SK-N-SH (cell line): Measurements from ENCODE around the gene OSBPL7. TPM values are rescaled to one million over a fixed set of nuclear protein-coding genes. Genes with fewer than 3 reads are reported as not detected.

Experiments used
- CTCF ChIA-PET: fragments of 300-600, 350-600 bp; formaldehyde crosslinking; extraction: SDS; loops from one replicate; lab custom pipeline; 2021; lab: Yijun Ruan, JAX
- POLR2A ChIA-PET: fragments of 350-600 bp; sonication (Branson Sonifier 250); formaldehyde crosslinking; extraction: SDS; loops from one replicate; lab custom pipeline; 2020; ENCODE audit warnings: antibody characterized with exemption, inconsistent platforms; lab: Yijun Ruan, JAX
- DNase-seq: peaks from one replicate; pipeline ENCODE4 v3.0.0; 2012
- H2AFZ ChIP-seq: fragments of 200-600 bp; sonication (generic); 2 replicates; pipeline ENCODE4 v1.8.1; 2016; ENCODE audit warnings: antibody characterized with exemption, mild to moderate bottlenecking, low read depth
- H3F3A ChIP-seq: fragments of 200-600 bp; sonication (generic); replicated peaks from 2 replicates; pipeline ENCODE3; 2016; ENCODE audit warnings: antibody characterized with exemption, mild to moderate bottlenecking; ENCODE audit not compliant: insufficient read depth
- H3K27ac ChIP-seq, 2 experiments: fragments of 200-500 bp in 1 of 2; fragments of 200-600 bp in 1 of 2; sonication (Bioruptor generic) in 1 of 2; sonication (generic), shearing (Covaris generic) in 1 of 2; 2 replicates each; pipeline versions ENCODE4 v1.5.1 to v1.6.1; 2014 to 2016; ENCODE audit warnings: low read depth in 2 of 2, inconsistent platforms in 1 of 2, low read length in 1 of 2, mild to moderate bottlenecking in 1 of 2, mixed read lengths in 1 of 2
- H3K27me3 ChIP-seq: fragments of 200-600 bp; sonication (generic), shearing (Covaris generic); 2 replicates; pipeline ENCODE4 v1.6.1; 2016; ENCODE audit warnings: mixed run types; ENCODE audit not compliant: insufficient read depth
- H3K36me3 ChIP-seq, 2 experiments: fragments of 200-500 bp in 1 of 2; fragments of 200-600 bp in 1 of 2; sonication (Bioruptor generic) in 1 of 2; sonication (generic) in 1 of 2; replicated peaks in 1 of 2; 2 replicates each; pipeline versions ENCODE3 to v1.5.1; 2014 to 2016; ENCODE audit warnings: low read length in 1 of 2, mild to moderate bottlenecking in 1 of 2; ENCODE audit not compliant: insufficient read depth in 2 of 2, control insufficient read depth in 1 of 2
- H3K4me1 ChIP-seq, 2 experiments: fragments of 200-500 bp in 1 of 2; fragments of 200-600 bp in 1 of 2; sonication (Bioruptor generic) in 1 of 2; sonication (generic), shearing (Covaris generic) in 1 of 2; 2 replicates each; pipeline versions ENCODE4 v1.5.1 to v1.6.1; 2014 to 2016; ENCODE audit warnings: low read depth in 1 of 2, low read length in 1 of 2, mixed run types in 1 of 2; ENCODE audit not compliant: insufficient read depth in 2 of 2, control insufficient read depth in 1 of 2
- H3K4me2 ChIP-seq: fragments of 200-600 bp; sonication (generic), shearing (Covaris generic); 2 replicates; pipeline ENCODE4 v1.6.1; 2017; ENCODE audit warnings: mixed run types
- H3K4me3 ChIP-seq, 2 experiments: fragments of 200-500 bp in 1 of 2; fragments of 200-600 bp in 1 of 2; sonication (Bioruptor generic) in 1 of 2; sonication (generic), shearing (Covaris generic) in 1 of 2; 2 replicates each; pipeline versions ENCODE4 v1.5.1 to v1.8.1; 2014 to 2016; ENCODE audit warnings: low read depth in 2 of 2, inconsistent platforms in 1 of 2, low read length in 1 of 2, mild to moderate bottlenecking in 1 of 2, mixed read lengths in 1 of 2, moderate library complexity in 1 of 2
- H3K79me2 ChIP-seq: fragments of 200-600 bp; sonication (generic); 2 replicates; pipeline ENCODE4 v1.8.1; 2017; ENCODE audit warnings: mild to moderate bottlenecking; ENCODE audit not compliant: insufficient read depth
- H3K9ac ChIP-seq: fragments of 200-600 bp; sonication (generic); 2 replicates; pipeline ENCODE4 v1.6.1; 2017; ENCODE audit warnings: mixed run types
- H3K9me2 ChIP-seq: fragments of 200-600 bp; sonication (generic); 2 replicates; pipeline ENCODE4 v1.6.1; 2017; ENCODE audit warnings: mixed run types
- H3K9me3 ChIP-seq: fragments of 200-600 bp; sonication (generic); 2 replicates; pipeline ENCODE4 v1.6.1; 2017; ENCODE audit warnings: mixed run types, mild to moderate bottlenecking, moderate library complexity
- H4K20me1 ChIP-seq: fragments of 200-600 bp; sonication (generic); 2 replicates; pipeline ENCODE4 v1.6.1; 2017; ENCODE audit warnings: mild to moderate bottlenecking, mixed run types; ENCODE audit not compliant: insufficient read depth
- CHD2 ChIP-seq: fragments of 150-350 bp; IDR thresholded peaks from 2 replicates; pipeline ENCODE4 v1.6.1; 2018; ENCODE audit warnings: low read length; ENCODE audit not compliant: partially characterized antibody
- EP300 ChIP-seq, 2 experiments: IDR thresholded peaks; 2 replicates each; pipeline versions ENCODE4 v1.4.0 to v1.6.1; 2012; ENCODE audit warnings: borderline replicate concordance in 1 of 2, low read depth in 1 of 2, low read length in 1 of 2
- EZH2phosphoT487 ChIP-seq: fragments of 200-600 bp; sonication (generic); IDR thresholded peaks from 2 replicates; pipeline ENCODE4 v1.6.1; 2017; ENCODE audit warnings: low read depth, mixed run types, mild to moderate bottlenecking, antibody characterized with exemption, moderate library complexity, borderline replicate concordance
- FOSL2 ChIP-seq: IDR thresholded peaks from 2 replicates; pipeline ENCODE4 v1.4.0; 2012; ENCODE audit warnings: low read depth, mild to moderate bottlenecking, moderate library complexity, borderline replicate concordance
- FOXJ3 ChIP-seq: sonication (generic); formaldehyde crosslinking; IDR thresholded peaks from 2 replicates; pipeline ENCODE4 v1.5.1; 2020; ENCODE audit warnings: mild to moderate bottlenecking, missing genetic modification reagents
- IRF3 ChIP-seq: fragments of 150-350 bp; IDR thresholded peaks from 2 replicates; pipeline ENCODE4 v1.6.1; 2016; ENCODE audit warnings: mild to moderate bottlenecking, low read depth, low read length
- MEF2A ChIP-seq: IDR thresholded peaks from 2 replicates; pipeline ENCODE4 v1.4.0; 2012; ENCODE audit warnings: low read depth, borderline replicate concordance
- MXI1 ChIP-seq: IDR thresholded peaks from 2 replicates; pipeline ENCODE4 v1.6.1; 2012; ENCODE audit warnings: mild to moderate bottlenecking, low read depth, low read length, improper control_type of control experiment
- NFIC ChIP-seq: IDR thresholded peaks from 2 replicates; pipeline ENCODE4 v1.4.0; 2012; ENCODE audit warnings: borderline replicate concordance
- RAD21 ChIP-seq: IDR thresholded peaks from 2 replicates; pipeline ENCODE4 v1.6.1; 2012; ENCODE audit warnings: mild to moderate bottlenecking, low read length
- REST ChIP-seq: IDR thresholded peaks from 2 replicates; pipeline ENCODE4 v1.6.1; 2012; ENCODE audit warnings: mild to moderate bottlenecking, low read depth, low read length, moderate library complexity
- RXRA ChIP-seq: IDR thresholded peaks from 2 replicates; pipeline ENCODE4 v1.4.0; 2012; ENCODE audit warnings: low read depth, mild to moderate bottlenecking, borderline replicate concordance
- TAF1 ChIP-seq: IDR thresholded peaks from 2 replicates; pipeline ENCODE4 v1.6.1; 2012; ENCODE audit warnings: low read depth, mild to moderate bottlenecking, low read length, moderate library complexity, borderline replicate concordance
- TCF12 ChIP-seq: IDR thresholded peaks from 2 replicates; pipeline ENCODE4 v1.4.0; 2012
- TEAD4 ChIP-seq: IDR thresholded peaks from 2 replicates; pipeline ENCODE4 v1.4.0; 2012; ENCODE audit warnings: mild to moderate bottlenecking, borderline replicate concordance; ENCODE audit not compliant: insufficient read depth
- USF1 ChIP-seq: IDR thresholded peaks from 2 replicates; pipeline ENCODE4 v1.4.0; 2012; ENCODE audit warnings: low read depth, borderline replicate concordance
- USF2 ChIP-seq: fragments of 150-350 bp; IDR thresholded peaks from 2 replicates; pipeline ENCODE4 v1.6.1; 2017; ENCODE audit warnings: antibody characterized with exemption, low read length, low read depth, borderline replicate concordance
- YY1 ChIP-seq: IDR thresholded peaks from 2 replicates; pipeline ENCODE4 v1.4.0; 2012; ENCODE audit warnings: low read depth, mild to moderate bottlenecking
- WGBS: methylation state at CpG from one replicate; pipeline ENCODE4 v1.1.6; 2017; ENCODE audit warnings: low lambda C conversion rate; 5-methylcytosine and 5-hydroxymethylcytosine counted together
- polyA plus RNA-seq, 3 experiments: library from polyadenylated mRNA; depleted of rRNA; stranded (reverse); fragments of >200 nt; gene quantifications; 2 replicates each; pipeline ENCODE4 v1.2.3, GENCODE V29; 2012

OSBPL7 gene
- polyA plus RNA-seq, 1 of the 3 experiments (the other 2 are of a cell fraction), result 23.7 TPM

- H3K4me2 ChIP-seq, result no peak overlapping the region
- ChIA-PET CTCF (interaction anchor here (1.0 to 9.4 kb wide), 4 partner anchors 17 to 27 kb away, joined by 4 to 108 read pairs (median 26); partner anchors contain the start of genes SCRN2 and SP6), POLR2A (interaction anchor here (0.7 kb wide), 1 partner anchor 102 kb away, joined by 3 read pairs; no protein-coding TSS in a partner anchor)
- H3K4me3 ChIP-seq, result no peak overlapping the region
- no peak overlapping the region for H3K9ac ChIP-seq
- H2AFZ ChIP-seq, result no peak overlapping the region
- no peak for DNase-seq
- H3K36me3 ChIP-seq, result no peaks in the 10 kb centered on the region
- peaks cover 44% of the 10 kb centered on the region for H3K27me3 ChIP-seq
- WGBS, result 73% methylated on average over 11 of the region's 11 CpGs
- no peaks in the 10 kb centered on the region for H3K9me2 ChIP-seq
- H4K20me1 ChIP-seq, result no peaks in the 10 kb centered on the region
- H3K27ac ChIP-seq, result no peak overlapping the region
- no peaks in the 10 kb centered on the region for H3K9me3 ChIP-seq
- H3K4me1 ChIP-seq, result no peaks in the 10 kb centered on the region; a peak in 1 of 4 replicates
- TF ChIP-seq MXI1 (no peak), REST (no peak), IRF3 (no peak), RAD21 (no peak), CHD2 (no peak), NFIC (no peak), MEF2A (no peak), EP300 (IDR thresholded peaks at IDR 0.05; ENCODE audit: borderline replicate concordance in 1 of 2, low read depth in 1 of 2, low read length in 1 of 2) (no peak), TEAD4 (no peak), EZH2phosphoT487 (no peak), USF2 (no peak), YY1 (no peak), TCF12 (no peak), RXRA (no peak), FOSL2 (no peak), FOXJ3 (CRISPR knock-in tag) (no peak), TAF1 (no peak), USF1 (no peak)
- no peaks in the 10 kb centered on the region for H3F3A ChIP-seq
- no peaks in the 10 kb centered on the region for H3K79me2 ChIP-seq
These were observed 46.4 kb upstream of the OSBPL7 start for GRCh38 chr17:47867813-47868533.
